Stimulated activated CD8-positive, alpha-beta memory T cell treated with anti-CD3 and anti-CD28 coated beads, Interleukin-12 subunit alpha, Interleukin-12 subunit beta, amount 100 ng/mL, for 4 hours (primary cell): ENCODE data around the gene CNTROB.

ENCODE experiments used
- DNase-seq: peaks from one replicate; pipeline ENCODE4 v3.0.0-alpha.2; 2020; ENCODE audit warnings: low read depth

The CNTROB gene

DNA sequence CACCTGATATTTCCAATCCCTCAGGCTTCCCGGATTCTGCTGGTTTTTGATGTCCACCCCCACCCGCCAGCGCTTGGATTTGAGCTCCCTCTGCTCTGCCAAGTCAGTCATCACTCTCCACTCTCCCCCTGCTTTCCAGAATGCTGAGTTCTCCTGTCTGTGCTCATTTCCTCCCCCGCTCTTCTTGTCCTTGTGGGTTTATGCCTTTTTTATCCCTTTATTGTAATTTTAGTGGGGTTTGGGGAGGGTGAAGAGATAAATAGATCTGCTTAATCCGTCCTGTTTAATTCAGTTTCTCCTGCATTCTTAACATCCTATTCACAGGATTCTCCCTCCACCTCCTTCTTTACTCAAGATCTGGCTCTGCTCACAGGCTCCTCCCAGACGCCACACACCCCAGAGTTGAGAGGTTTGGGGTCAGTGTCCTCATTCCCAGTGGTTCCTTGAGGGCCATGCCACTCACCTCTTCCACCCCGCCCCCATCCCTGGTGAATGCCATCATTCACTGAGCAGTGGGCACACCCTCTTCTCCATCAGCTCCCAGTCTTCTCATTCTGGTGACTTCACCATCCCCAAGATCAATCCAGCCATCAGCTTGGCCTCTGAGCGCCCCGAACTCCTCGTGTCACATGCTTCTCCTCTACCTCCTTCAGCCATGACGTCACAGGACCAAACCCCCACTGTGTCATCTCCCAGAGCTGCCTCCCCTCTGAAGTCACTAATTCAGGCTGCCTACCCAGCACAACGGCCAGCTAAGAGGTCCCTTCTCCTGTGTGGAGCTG, 55.3 kb downstream of the CNTROB start:
- no peak for DNase-seq

DNA sequence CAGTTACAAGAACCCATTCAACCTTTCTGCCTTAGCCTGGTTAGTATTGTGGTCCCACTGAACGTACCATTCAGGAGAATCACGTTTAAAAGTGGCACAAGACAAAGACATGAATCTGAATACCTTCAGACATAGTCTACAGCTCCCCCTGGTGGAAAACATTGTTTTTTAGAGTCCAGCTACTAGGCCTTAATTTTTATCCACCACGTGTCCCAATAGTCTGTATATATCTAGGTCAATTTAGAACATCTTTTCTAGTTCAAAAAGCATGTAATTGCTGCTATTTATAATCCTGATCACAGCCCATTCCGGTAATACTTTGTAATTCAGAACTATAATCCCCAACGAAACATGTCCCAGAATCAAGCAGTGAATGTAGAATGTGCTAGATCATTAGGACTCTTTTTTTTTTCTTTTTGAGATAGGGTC, 56.8 kb downstream of the CNTROB start:
- no peak for DNase-seq

DNA sequence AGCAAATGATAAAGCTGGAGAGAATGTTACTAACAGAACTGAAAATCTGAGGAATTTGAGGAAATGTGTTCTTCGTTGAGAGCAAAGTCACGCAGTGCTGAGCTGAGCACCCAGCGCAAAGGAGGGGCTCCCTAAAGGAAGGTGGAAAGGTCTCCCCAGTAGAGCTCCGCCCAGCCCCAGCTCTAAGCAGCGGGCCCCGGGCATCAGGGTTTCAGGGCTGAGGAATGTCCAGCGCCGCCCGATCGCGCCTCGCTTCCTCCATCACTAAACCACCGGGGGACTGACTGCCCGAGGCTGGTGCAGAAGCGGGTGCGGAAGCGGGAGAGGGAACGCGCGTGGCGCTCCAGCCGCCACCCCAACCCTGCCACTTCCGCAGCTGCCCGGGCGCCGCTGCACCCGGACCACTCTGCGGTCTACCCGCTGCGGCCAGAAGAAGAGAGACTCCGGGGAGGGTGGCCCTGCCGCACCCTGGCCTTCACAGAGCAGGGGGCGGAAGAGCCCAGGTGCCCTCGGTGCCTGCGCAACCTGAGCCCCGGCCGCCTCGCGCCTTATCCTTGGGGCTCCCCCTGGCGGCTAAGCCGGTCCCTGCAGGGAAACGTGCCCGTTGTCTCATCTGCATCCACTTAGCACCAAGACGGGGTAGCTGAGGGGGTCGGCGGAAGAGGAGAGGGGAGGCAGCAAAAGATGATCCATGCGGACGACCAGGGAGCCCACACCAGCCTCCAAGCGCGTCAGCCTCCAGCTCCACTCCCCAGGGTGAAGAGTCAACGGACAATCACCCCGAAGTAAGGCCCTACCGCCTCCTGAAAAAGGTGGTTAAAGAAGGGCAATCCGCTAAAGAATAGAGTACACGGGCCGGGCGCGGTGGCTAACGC, 58.0 kb downstream of the CNTROB start:
- DNase-seq = peak; percentile 86

DNA sequence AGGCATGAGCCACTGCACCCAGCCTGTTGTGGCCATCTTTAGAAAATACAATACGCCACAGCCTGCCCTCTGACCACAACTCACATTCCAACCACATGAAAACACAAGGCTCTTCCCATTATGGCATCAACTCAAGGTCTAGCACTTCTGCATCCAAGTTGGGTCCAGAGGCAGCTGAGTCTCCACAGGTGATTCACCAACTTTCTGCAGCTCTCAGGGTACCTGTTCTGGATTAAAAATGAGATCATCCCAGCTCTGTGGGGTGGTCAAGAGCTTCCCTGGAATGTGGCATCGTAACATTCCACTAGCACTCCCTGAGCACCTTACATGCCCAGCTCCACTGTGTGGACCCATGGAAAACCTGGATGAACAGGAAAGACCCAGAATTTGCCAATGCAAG, 60.5 kb downstream of the CNTROB start:
- DNase-seq = no peak

DNA sequence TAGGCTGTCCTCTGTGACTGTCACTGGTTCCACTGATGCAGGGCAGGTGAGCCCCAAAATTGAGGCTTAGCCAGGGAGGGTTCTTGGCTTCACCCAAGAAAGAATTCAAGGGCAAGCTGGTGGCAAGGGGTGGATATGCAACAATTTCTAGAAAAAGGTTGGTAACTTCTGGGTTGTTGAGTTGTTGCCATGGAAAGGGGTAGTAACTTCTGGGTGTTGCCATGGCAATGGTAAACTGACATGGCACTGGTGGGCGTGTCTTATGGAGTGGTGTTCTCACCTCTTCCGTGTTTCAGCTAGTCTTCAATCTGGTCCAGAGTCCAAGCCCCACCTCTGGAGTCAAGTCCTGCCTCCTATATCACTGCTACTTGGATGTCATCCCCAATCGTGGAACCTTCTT, 60.9 kb downstream of the CNTROB start:
- no peak for DNase-seq

DNA sequence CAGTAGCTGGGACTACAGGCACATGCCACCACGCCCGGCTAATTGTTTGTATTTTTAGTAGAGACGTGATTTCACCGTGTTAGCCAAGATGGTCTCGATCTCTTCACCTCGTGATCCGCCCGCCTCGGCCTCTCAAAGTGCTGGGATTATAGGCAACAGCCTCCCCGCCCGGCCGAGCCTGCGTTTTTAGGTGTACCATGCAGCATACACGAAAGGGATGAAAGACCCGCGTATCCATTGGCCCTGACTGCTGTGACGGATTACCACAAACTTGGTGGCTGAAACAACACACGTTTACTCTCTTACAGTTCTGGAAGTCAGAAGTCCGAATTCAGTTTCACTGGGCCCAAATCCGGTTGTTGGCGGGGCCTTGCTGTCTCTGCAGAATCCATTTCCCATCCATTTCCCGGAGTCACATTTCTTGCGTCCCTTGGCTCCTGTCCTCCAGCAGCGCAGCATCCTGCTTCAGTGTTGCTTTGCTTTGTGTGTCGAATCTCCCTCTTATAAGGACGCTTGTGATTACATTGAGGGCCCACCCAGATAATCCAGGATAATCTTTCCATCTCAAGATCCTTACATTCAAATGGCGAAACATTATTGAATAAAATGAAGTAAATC, 62.1 kb downstream of the CNTROB start:
- DNase-seq = no peak

DNA sequence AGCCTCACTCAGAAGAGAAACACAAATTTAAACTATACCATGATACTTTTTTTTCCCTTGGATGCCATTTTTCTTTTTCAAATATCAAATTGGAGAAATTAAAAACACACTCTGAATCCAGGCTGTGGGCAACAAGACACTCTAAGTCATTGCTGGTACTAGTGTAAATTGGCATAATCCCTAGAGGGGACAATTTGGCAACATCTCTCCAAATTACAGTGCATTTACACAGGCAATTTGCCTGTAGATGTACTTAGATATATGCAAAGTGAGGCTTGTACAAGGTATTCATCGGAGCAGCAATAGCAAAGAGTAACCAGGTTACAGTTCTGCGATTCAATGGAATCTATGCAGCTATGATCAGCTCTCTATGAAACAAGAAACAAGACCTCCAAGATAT, 63.7 kb downstream of the CNTROB start:
- no peak for DNase-seq

DNA sequence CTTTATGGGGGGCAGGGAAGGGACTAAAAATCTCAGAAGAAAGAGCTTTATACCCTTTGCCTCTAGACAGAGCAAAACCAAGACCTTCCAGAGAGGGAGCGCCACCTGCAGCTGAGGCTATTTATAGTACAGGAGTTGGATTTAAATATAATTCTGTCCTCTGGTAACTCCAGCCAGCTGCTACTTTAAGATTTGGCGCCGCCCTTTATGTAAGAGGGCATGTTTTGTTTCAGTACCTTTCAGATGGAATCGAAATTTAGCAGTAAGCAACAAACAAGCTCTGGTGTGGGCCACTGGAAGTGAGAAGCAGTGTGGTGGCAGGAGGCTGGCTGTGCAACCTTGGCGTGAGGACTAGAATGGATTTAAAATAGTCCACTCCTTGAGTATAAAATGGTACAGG, 65.2 kb downstream of the CNTROB start:
- no peak for DNase-seq
